Hepatocyte (in vitro differentiated cells): ENCODE measurements around the gene TEX11. TPM values are rescaled to one million over a fixed set of nuclear protein-coding genes. Genes with fewer than 3 reads are reported as not detected.
"Not testable (repeated sequence)": the region's sequence is repeated elsewhere in the genome, so short reads cannot be mapped to it uniquely, and the experiment has no call there.

Source experiments
- DNase-seq: peaks from one replicate; pipeline ENCODE4 v3.0.0-alpha.2; 2016; ENCODE audit warnings: low spot score
- H2AFZ ChIP-seq: fragments of 200-600 bp; sonication (generic); 2 replicates; pipeline ENCODE4 v1.6.0; 2016; ENCODE audit warnings: antibody characterized with exemption, mild to moderate bottlenecking
- H3K27ac ChIP-seq: fragments of 200-600 bp; sonication (generic); 2 replicates; pipeline ENCODE4 v1.5.1; 2016; ENCODE audit warnings: mild to moderate bottlenecking
- H3K27me3 ChIP-seq: fragments of 200-600 bp; sonication (generic); 2 replicates; pipeline ENCODE4 v1.6.1; 2016
- H3K36me3 ChIP-seq: fragments of 200-600 bp; sonication (generic); replicated peaks from 2 replicates; pipeline ENCODE4 v1.5.1; 2016; ENCODE audit warnings: low read depth; ENCODE audit not compliant: insufficient read depth
- H3K4me1 ChIP-seq: fragments of 200-600 bp; sonication (generic); 2 replicates; pipeline ENCODE4 v1.5.1; 2016; ENCODE audit warnings: mild to moderate bottlenecking, moderate library complexity; ENCODE audit not compliant: insufficient read depth
- H3K4me2 ChIP-seq: fragments of 200-600 bp; sonication (generic); 2 replicates; pipeline ENCODE4 v1.6.0; 2016
- H3K4me3 ChIP-seq: fragments of 200-600 bp; sonication (generic); 2 replicates; pipeline ENCODE4 v1.5.1; 2016; ENCODE audit warnings: mild to moderate bottlenecking
- H3K79me2 ChIP-seq: fragments of 200-600 bp; sonication (generic); 2 replicates; pipeline ENCODE4 v1.6.0; 2017; ENCODE audit warnings: mild to moderate bottlenecking
- H3K9me2 ChIP-seq: fragments of 200-600 bp; sonication (generic); replicated peaks from 2 replicates; pipeline ENCODE4 v1.6.0; 2017; ENCODE audit warnings: mild to moderate bottlenecking; ENCODE audit not compliant: insufficient read depth
- H3K9me3 ChIP-seq: fragments of 200-600 bp; sonication (generic); 2 replicates; pipeline ENCODE4 v1.5.1; 2016; ENCODE audit warnings: low read depth, mild to moderate bottlenecking
- H4K20me1 ChIP-seq: fragments of 200-600 bp; sonication (generic); 2 replicates; pipeline ENCODE4 v1.6.0; 2016; ENCODE audit warnings: mild to moderate bottlenecking; ENCODE audit not compliant: insufficient read depth, poor library complexity, severe bottlenecking
- CTCF ChIP-seq: fragments of 200-600 bp; sonication (generic); IDR thresholded peaks from 2 replicates; pipeline ENCODE4 v1.5.1; 2016; ENCODE audit warnings: antibody characterized with exemption, mild to moderate bottlenecking; ENCODE audit not compliant: poor library complexity
- EZH2 ChIP-seq: fragments of 200-600 bp; sonication (generic); IDR thresholded peaks from 2 replicates; pipeline ENCODE4 v1.6.1; 2016; ENCODE audit warnings: antibody characterized with exemption, mild to moderate bottlenecking, borderline replicate concordance
- EZH2phosphoT487 ChIP-seq: fragments of 200-600 bp; sonication (generic); IDR thresholded peaks from one replicate; pipeline ENCODE4 v1.6.1; 2018; ENCODE audit warnings: antibody characterized with exemption, mild to moderate bottlenecking, low read depth, moderate library complexity; ENCODE audit not compliant: unreplicated experiment, severe bottlenecking
- WGBS: methylation state at CpG from one replicate; pipeline ENCODE4 v1.1.6; 2016; ENCODE audit warnings: low lambda C conversion rate; ENCODE audit errors: missing lambda C conversion rate; 5-methylcytosine and 5-hydroxymethylcytosine counted together
- polyA plus RNA-seq: library from polyadenylated mRNA; unstranded; fragments of >200 nt; fragmentation: Nextera tagmentation; extraction: Ambion mirVana; gene quantifications from 2 replicates; pipeline ENCODE4 v1.2.1, GENCODE V29; 2016
- total RNA-seq: library from RNA; depleted of rRNA; stranded (reverse); fragments of >200 nt; gene quantifications from 2 replicates; pipeline ENCODE4 v1.2.3, GENCODE V29; 2014

Gene TEX11
- total and polyA plus RNA-seq, 2 experiments from 2014 or later = 0.20 TPM; not detected in 1

DNA sequence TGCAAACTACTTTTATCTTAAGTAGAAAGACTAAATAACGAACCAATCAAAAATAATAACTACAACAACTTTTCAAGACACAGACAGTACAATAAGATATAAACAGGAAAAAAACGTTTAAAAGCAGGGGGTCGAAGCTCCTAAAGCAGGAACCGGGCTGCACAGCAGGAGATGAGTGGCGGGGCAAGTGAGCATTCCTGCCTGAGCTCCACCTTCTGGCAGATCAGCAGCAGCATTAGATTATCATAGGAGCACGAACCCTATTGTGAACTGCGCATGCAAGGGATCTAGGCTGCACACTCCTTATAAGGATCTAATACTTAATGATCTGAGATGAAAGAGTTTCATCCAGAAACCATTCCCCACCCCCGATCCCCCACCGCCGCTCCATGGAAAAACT lies 146.2 kb downstream of the TEX11 start:
- Histone ChIP-seq H4K20me1 (no peaks in the 10 kb centered on the region), H3K36me3 (no peaks in the 10 kb centered on the region), H3K4me3 (no peak overlapping the region), H3K27me3 (no peaks in the 10 kb centered on the region), H3K79me2 (no peaks in the 10 kb centered on the region), H3K27ac (no peak overlapping the region), H3K4me1 (no peaks in the 10 kb centered on the region), H3K4me2 (no peak overlapping the region), H2AFZ (no peak overlapping the region), H3K9me2 (no peaks in the 10 kb centered on the region), H3K9me3 (no peaks in the 10 kb centered on the region)
- peak; percentile 4 for DNase-seq
- TF ChIP-seq CTCF = no peak
- no peak for TF ChIP-seq EZH2
- TF ChIP-seq EZH2phosphoT487 = no peak
- 53% methylated on average over 10 of the region's 10 CpGs for WGBS

DNA sequence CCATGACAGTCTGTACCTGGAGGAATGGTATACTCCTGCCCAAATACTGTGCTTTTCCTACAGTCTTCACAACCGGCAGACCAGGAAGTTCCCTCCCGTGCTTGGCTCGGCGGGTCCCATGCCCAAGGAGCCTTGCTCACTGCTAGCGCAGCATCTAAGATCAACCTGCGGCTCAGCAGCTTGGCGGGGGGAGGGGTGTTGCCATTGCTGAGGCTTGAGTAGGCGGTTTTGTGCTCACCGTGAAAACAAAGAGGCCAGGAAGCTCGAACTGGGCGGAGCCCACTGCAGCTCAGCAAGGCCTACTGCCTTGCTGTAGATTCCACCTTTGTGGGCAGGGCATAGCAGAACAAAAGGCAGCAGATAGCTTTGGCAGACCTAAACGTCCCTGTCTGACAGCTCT lies 152.7 kb downstream of the TEX11 start:
- WGBS = 77% methylated on average over 12 of the region's 12 CpGs
- H2AFZ ChIP-seq = no peak overlapping the region
- H3K9me3 ChIP-seq = no peaks in the 10 kb centered on the region
- no peak overlapping the region for H3K4me2 ChIP-seq
- H3K79me2 ChIP-seq = no peaks in the 10 kb centered on the region
- DNase-seq = no peak
- no peak for TF ChIP-seq EZH2phosphoT487
- no peak for TF ChIP-seq CTCF
- no peak for TF ChIP-seq EZH2
- H3K27me3 ChIP-seq = no peaks in the 10 kb centered on the region
- H3K4me1 ChIP-seq = no peaks in the 10 kb centered on the region
- no peak overlapping the region for H3K27ac ChIP-seq
- no peaks in the 10 kb centered on the region for H4K20me1 ChIP-seq
- no peak overlapping the region for H3K4me3 ChIP-seq
- no peaks in the 10 kb centered on the region for H3K36me3 ChIP-seq
- H3K9me2 ChIP-seq = no peaks in the 10 kb centered on the region

DNA sequence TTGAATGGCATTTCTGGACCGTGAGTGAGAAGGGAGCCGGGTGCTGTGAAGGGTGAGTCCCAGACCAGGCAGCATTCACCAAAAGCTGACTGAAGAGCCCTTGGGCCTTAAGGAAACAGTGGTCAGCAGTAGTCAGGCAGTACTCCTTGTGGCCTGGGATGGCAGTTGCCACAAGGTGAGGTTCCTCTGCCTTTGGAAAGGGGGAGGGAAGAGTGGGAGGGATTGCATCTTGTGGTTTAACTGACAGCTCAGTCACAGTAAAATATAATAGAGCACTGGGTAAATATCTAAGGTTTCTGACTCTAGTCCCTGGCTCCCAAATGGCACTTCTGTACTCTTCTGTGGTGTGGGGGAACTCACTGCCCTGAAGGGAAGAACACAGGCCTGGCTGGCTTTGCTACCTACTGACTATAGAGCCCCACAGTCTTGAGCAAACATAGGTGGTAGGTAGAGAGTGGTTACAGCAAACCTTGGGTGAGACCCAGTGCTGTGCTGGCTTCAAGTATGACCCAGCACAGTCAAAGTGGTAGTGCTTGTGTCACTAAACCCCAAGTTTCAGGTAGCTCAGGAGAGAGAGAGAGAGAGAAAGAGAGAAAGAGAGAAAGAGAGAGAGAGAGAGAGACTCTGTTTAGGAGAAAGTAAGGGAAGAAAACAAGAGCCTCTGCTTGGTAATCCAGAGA lies 154.2 kb downstream of the TEX11 start:
- 82% methylated on average over 2 of the region's 2 CpGs for WGBS
- H3K79me2 ChIP-seq = no peaks in the 10 kb centered on the region
- no peaks in the 10 kb centered on the region for H3K36me3 ChIP-seq
- no peaks in the 10 kb centered on the region for H3K27me3 ChIP-seq
- H3K4me1 ChIP-seq = no peaks in the 10 kb centered on the region
- no peaks in the 10 kb centered on the region for H3K9me2 ChIP-seq
- no peak overlapping the region for H3K4me3 ChIP-seq
- no peak overlapping the region for H3K27ac ChIP-seq
- TF ChIP-seq CTCF = no peak
- no peak for TF ChIP-seq EZH2
- TF ChIP-seq EZH2phosphoT487 = no peak
- H3K4me2 ChIP-seq = no peak overlapping the region
- no peak overlapping the region for H2AFZ ChIP-seq
- H3K9me3 ChIP-seq = no peaks in the 10 kb centered on the region
- no peaks in the 10 kb centered on the region for H4K20me1 ChIP-seq
- DNase-seq = no peak

DNA sequence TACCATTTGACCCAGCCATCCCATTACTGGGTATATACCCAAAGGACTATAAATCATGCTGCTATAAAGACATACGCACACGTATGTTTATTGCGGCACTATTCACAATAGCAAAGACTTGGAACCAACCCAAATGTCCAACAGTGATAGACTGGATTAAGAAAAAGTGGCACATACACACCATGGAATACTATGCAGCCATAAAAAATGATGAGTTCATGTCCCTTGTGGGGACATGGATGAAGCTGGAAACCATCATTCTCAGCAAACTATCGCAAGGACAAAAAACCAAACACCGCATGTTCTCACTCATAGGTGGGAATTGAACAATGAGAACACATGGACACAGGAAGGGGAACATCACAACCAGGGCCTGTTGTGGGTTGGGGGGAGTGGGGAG lies 174.7 kb downstream of the TEX11 start:
- WGBS = 92% methylated on average over 5 of the region's 5 CpGs
- H3K9me3 ChIP-seq, DNase-seq, H3K4me2 ChIP-seq, H3K9me2 ChIP-seq, H3K27me3 ChIP-seq, H2AFZ ChIP-seq, H3K36me3 ChIP-seq, H3K4me1 ChIP-seq, H3K79me2 ChIP-seq, H3K4me3 ChIP-seq, H3K27ac ChIP-seq, H4K20me1 ChIP-seq: not testable (repeated sequence)

DNA sequence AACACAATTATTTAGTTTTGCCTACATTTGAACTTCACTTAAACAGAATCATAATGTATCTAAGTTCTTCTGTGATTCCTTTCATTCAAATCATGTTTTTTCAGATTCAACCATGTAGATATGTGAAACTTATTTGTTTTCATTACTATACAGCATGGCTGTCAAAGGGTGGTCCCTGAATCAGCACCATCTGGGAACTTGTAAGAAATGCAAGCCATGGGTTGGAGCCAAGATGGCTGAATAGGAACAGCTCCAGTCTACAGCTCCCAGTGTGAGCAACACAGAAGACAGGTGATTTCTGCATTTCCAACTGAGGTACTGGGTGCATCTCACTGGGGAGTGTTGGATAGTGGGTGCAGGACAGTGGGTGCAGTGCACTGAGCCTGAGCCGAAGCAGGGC lies 180.6 kb downstream of the TEX11 start:
- not testable (repeated sequence) for H3K27me3 ChIP-seq, H2AFZ ChIP-seq, H4K20me1 ChIP-seq, H3K4me2 ChIP-seq, H3K79me2 ChIP-seq, H3K9me3 ChIP-seq, DNase-seq, H3K36me3 ChIP-seq, H3K4me3 ChIP-seq, H3K27ac ChIP-seq, H3K4me1 ChIP-seq, H3K9me2 ChIP-seq
- WGBS = 89% methylated on average over 1 of the region's 1 CpG
